ENCODE results near the gene AGPAT4.

AGPAT4 gene

DNA sequence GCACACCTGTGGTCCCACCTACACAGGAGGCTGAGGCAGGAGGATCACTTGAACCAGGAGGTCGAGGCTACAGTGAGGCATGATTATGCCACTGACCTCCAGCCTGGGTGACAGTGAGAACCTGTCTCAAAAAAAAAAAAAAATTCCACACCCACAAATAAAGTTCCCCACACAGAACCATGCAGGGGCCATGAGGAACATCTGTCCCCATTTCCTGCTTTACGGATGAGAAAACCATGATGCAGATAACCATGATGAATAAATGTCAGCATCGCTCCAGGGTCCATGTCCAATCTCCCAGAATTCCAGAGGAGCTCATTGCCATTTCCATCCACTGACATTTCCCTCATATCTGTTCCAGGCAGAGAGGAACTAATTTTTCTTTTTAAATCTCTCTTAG is 16.9 kb upstream of the AGPAT4 start:
- in situ Hi-C loops (cut with HindIII; ENCODE audit: low sequenced_read_pairs): no loop called here

- in situ Hi-C loops (cut with HindIII; ENCODE audit: low sequenced_read_pairs): no loop called here
Measured at GRCh38 chr6:161284653-161285052, 10.8 kb upstream of the AGPAT4 start.

GRCh38 chr6:161281092-161281491 is 7.2 kb upstream of the AGPAT4 start:
- in situ Hi-C loops (cut with HindIII; ENCODE audit: low sequenced_read_pairs): no loop called here

DNA sequence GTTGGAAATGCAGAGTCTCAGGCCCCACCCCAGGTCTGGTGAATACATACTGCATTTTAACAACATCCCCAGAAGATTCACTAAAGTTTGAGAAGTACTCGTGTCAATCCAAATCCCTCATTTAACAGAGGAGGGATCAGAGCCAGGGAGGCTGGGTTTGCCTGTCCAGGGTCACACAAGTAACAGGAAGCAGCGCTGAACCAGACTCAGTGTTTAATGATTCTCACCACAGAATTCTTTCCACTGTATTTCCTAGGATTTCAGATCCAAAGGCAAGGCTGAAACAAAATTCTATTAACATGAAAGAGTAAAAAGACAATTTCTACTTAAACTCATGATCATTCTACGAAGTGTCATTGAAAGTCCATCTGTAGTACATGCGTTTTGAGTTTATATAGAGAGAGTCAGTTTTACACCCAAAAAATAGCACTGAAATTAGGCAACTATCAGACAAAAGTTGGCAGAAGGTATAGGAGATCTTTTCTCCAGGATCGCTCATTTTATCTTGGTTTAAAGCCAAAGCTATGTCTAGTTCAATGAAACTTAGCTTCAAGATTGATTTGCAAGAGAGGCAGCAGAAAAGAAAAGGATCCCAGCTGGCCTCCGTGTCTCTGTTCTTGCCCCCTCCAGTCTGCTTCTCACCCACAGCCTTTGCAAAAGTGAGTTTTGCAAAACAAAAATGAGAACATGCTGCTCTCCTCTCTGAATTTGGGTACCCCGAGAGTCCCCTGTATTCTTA is 6.0 kb upstream of the AGPAT4 start:
- in situ Hi-C loops (cut with HindIII; ENCODE audit: low sequenced_read_pairs): no loop called here

- in situ Hi-C loops (cut with HindIII; ENCODE audit: low sequenced_read_pairs): no loop called here
Measured at GRCh38 chr6:161276605-161277155, 2.8 kb upstream of the AGPAT4 start.

GRCh38 chr6:161274898-161275297 is 1.0 kb upstream of the AGPAT4 start:
- in situ Hi-C loops (cut with HindIII; ENCODE audit: low sequenced_read_pairs): no loop called here

GRCh38 chr6:161274488-161274858 is 612 bp upstream of the AGPAT4 start:
- in situ Hi-C loops (cut with HindIII; ENCODE audit: low sequenced_read_pairs): no loop called here

GRCh38 chr6:161273274-161273751 is 548 bp downstream of the AGPAT4 start:
- in situ Hi-C loops (cut with HindIII; ENCODE audit: low sequenced_read_pairs): no loop called here

- in situ Hi-C loops (cut with HindIII; ENCODE audit: low sequenced_read_pairs): no loop called here
Measured at GRCh38 chr6:161272635-161273273, 1.1 kb downstream of the AGPAT4 start.

DNA sequence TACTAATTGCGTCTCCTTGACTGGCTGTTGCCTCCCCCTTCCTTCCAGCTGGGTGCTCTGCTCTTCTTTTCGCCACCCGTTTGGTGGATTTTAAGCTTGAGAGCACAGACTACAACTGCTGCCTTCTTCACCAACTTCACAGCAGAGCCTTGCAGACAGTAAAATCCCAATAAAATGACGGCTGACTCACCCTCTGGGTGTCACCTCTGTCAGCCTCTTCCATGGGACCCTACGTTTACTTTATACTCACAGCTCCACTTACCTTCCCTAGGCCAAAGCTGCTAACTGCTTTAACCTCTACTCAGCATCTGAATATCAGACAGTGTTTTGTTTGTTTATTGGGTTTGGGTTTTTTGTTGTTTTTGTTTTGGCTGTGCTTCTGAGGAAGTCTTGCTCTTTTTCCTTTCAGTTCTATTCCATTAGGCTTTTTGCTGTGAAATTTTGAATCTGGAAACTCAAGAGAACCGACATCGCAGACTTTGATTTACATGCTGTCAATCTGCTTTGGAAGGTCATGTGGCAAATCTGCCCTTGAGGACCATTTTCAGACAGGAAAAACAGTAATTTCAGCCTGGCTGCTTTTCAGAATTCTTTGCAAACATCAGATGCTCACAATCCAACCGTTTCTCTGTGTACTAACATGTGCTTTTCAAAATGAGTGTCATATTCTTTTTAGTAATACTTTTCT is 2.4 kb downstream of the AGPAT4 start:
- in situ Hi-C loops (cut with HindIII; ENCODE audit: low sequenced_read_pairs): no loop called here

- in situ Hi-C loops (cut with HindIII; ENCODE audit: low sequenced_read_pairs): no loop called here
Measured at GRCh38 chr6:161270116-161270515, 3.7 kb downstream of the AGPAT4 start.

- in situ Hi-C loops (cut with HindIII; ENCODE audit: low sequenced_read_pairs): no loop called here
Measured at GRCh38 chr6:161269310-161269709, 4.6 kb downstream of the AGPAT4 start.

- in situ Hi-C loops (cut with HindIII; ENCODE audit: low sequenced_read_pairs): no loop called here
Measured at GRCh38 chr6:161268531-161269210, 5.2 kb downstream of the AGPAT4 start.

GRCh38 chr6:161266513-161267230 is 7.2 kb downstream of the AGPAT4 start:
- in situ Hi-C loops (cut with HindIII; ENCODE audit: low sequenced_read_pairs): no loop called here

- in situ Hi-C loops (cut with HindIII; ENCODE audit: low sequenced_read_pairs): no loop called here
Measured at GRCh38 chr6:161265975-161266374, 7.9 kb downstream of the AGPAT4 start.

DNA sequence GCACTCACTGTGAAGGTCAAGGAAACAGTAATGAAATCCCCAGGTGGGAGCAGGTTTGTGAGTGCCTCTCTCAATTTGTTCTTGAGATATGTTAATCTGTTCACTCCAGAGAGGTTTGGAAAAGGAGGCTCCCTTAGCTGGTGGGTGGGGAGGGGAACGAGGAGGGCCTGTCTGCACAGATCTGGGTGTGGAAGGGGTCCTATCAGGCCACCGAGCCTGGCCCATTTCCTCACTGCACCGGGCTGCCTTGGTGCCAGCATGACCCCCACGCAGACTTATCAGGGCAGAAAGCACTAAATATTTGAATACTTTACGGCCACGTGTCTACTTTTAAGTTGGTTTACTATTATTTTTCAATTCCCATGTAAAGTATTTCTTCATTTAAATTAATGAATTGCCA is 8.3 kb downstream of the AGPAT4 start:
- in situ Hi-C loops (cut with HindIII; ENCODE audit: low sequenced_read_pairs): no loop called here

DNA sequence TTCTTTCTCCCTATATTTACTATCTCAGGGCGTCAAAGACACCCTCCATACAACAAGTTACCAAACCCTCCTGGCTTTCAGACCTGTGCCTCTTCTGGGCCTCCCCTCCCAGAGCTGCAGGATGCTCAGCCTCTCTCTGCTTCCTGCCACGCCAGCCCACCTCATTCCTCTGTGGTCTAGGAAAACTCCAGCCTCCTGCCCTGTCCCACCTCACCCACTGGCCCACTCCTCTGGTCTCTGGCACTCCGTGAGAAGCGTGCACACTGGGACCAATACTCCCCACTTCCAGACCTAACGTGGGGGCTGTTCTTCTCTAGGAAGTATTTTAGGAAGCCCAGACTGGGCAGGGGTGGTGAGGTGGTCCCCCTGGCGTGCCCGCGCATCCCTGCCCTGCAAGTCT is 9.7 kb downstream of the AGPAT4 start:
- in situ Hi-C loops (cut with HindIII; ENCODE audit: low sequenced_read_pairs): no loop called here

- in situ Hi-C loops (cut with HindIII; ENCODE audit: low sequenced_read_pairs): no loop called here
Measured at GRCh38 chr6:161261816-161262215, 12.0 kb downstream of the AGPAT4 start.

GRCh38 chr6:161261325-161261724 is 12.5 kb downstream of the AGPAT4 start:
- in situ Hi-C loops (cut with HindIII; ENCODE audit: low sequenced_read_pairs): no loop called here

- in situ Hi-C loops (cut with HindIII; ENCODE audit: low sequenced_read_pairs): no loop called here
Measured at GRCh38 chr6:161259302-161259701, 14.6 kb downstream of the AGPAT4 start.

Data from DLD1 (cell line).